Measurements from ENCODE around the gene ADAMTS13.
A peak's percentile ranks its signal among the peaks of the same experiment; 100 is the strongest.
"Not testable (repeated sequence)": the region's sequence is repeated elsewhere in the genome, so short reads cannot be mapped to it uniquely, and the experiment has no call there.

ADAMTS13 gene

GRCh38 chr9:133421615-133422542, at the start of gene ADAMTS13:
ADAMTS13 (plus strand) TSS chr9:133422367; CDS start chr9:133422444, 77 bp downstream.
- H3K27ac ChIP-seq: peak within 1 kb of the TSS; percentile 38
- peak; percentile 26 for TF ChIP-seq CTCF (conservative IDR thresholded peaks at IDR 0.05)

GRCh38 chr9:133374612-133375115, 47.5 kb upstream of the ADAMTS13 start:
- H3K27ac ChIP-seq: peak overlapping the region; percentile 98

DNA sequence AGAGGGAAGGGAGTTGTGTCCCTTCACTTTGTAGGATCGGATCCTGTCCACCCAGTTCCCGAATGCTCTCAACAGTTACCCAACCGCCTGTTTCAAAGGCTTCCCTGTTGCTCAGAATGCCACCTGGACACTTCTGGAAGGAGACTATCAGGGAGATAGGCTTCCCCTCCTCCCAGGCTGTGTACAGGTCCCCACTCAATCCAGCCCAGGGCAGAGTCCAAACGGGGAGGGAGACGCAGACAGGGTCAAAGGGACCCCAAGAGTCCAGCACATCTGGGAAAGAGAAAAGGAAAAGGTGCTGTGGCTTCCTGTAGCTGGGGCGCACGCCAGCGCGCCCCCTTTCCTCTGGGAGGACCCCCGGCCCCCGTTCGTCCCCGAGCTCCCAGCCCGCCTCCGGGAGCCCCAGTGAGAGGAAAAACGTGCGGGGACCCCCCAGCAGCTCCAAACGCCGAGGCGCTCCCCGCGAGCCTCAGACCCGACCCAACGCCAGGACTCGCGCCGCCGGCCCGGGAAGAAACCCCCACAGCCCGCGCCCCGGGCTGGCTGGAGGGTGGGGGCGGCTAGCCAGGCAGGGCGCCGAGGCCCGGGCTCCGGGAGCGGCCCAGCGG, 46.9 kb upstream of the ADAMTS13 start:
- H3K27ac ChIP-seq: peak overlapping the region; percentile 98
- peak; percentile 45 for TF ChIP-seq CTCF (conservative IDR thresholded peaks at IDR 0.05)

More at GRCh38 chr9:133374612-133375115, 47.5 kb upstream of the ADAMTS13 start:
- no peak for TF ChIP-seq CTCF (conservative IDR thresholded peaks at IDR 0.05)

DNA sequence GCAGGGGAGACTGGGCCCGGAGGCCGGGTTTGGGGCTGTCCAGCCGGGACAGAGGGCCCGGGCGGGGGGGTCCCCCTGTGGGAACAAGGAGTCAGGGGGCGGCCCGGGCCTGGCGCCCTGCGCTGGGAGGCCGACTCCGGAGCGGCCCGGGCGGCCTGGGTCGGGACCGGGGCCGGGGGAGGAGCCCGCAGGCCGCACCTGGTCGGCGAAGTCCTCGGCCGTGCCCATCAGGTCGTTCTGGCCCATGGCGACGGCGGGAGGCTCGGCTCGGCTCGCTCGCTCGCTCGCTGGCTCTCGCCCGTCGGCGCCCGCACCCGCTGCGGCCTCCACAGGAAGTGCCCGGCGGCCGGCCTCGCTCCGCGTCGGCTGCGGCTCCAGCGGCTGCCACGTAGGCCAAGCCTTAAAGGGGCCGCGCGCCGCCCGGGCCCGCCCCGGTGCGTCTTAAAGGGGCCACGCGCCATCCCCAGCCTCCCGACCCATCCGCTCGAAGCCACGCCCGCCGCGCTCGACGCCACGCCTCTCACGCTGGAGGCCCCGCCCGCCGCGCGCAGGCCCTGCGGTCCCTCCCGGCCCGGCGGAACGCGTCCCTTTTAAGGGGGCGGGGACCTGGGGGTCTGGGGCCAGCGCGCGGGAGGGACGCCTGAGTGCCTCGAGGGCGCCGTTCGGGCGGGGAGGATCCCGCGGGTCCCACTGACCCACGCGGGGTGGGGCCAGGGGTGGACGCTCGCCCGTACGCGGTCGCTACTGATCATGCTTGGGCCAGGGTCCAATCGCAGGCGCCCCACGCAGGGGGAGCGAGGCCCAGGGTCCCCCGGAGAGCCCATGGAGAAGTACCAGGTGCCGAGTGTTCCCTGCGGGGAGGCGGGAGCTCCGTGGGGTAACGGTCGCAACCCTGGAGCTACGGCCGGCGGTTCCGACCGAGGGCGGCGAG, 46.2 kb upstream of the ADAMTS13 start, which contains the start of the genes STKLD1 and SURF4:
STKLD1 (plus strand) TSS at position 643 of the 931 bp plus-strand sequence; CDS start at position 751, 108 bp downstream.
SURF4 (minus strand) TSS at position 337 of the 931 bp plus-strand sequence; CDS start at position 246, 91 bp downstream.
- H3K27ac ChIP-seq: peak within 1 kb of the TSS; percentile 98
- TF ChIP-seq CTCF (conservative IDR thresholded peaks at IDR 0.05): no peak

DNA sequence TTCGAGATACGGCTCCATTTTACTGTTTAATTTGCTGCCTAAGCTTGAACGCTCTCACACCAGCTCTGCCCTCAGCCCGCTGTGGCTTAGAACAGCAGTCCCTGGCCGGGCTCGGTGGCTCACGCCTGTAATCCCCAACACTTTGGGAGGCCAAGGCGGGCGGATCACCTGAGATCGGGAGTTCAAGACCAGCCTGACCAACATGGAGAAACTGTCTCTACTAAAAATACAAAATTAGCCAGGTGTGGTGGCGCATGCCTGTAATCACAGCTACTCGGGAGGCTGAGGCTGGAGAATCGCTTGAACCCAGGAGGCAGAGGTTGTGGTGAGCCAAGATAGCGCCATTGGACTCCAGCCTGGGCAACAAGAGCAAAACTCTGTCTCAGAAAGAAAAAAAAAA, 44.9 kb upstream of the ADAMTS13 start:
- not testable (repeated sequence) for H3K27ac ChIP-seq

GRCh38 chr9:133377721-133378216, 44.4 kb upstream of the ADAMTS13 start:
- TF ChIP-seq CTCF (conservative IDR thresholded peaks at IDR 0.05): no peak
- H3K27ac ChIP-seq: no peak overlapping the region

GRCh38 chr9:133378408-133378962, 43.7 kb upstream of the ADAMTS13 start:
- no peak overlapping the region for H3K27ac ChIP-seq

More at GRCh38 chr9:133378408-133378962, 43.7 kb upstream of the ADAMTS13 start:
- no peak for TF ChIP-seq CTCF (conservative IDR thresholded peaks at IDR 0.05)
